HG02884 (cell line): ENCODE data around the gene COX20.
"Not testable (repeated sequence)": the region's sequence is repeated elsewhere in the genome, so short reads cannot be mapped to it uniquely, and the experiment has no call there.

Experiments used
- ATAC-seq: cut with Tn5 transposase; IDR thresholded peaks from one replicate; pipeline ENCODE4 v1.9.1; 2021; ENCODE audit warnings: mild to moderate bottlenecking, moderate library complexity; ENCODE audit not compliant: unreplicated experiment

Gene COX20

GRCh38 chr1:244821134-244821533 is 14.3 kb upstream of the COX20 start:
- ATAC-seq, result no peak

GRCh38 chr1:244822878-244823277 is 12.6 kb upstream of the COX20 start:
- ATAC-seq, result no peak

GRCh38 chr1:244826712-244827111 is 8.7 kb upstream of the COX20 start:
- no peak for ATAC-seq

- ATAC-seq, result no peak
These were observed 4.8 kb upstream of the COX20 start for GRCh38 chr1:244830639-244831038.

- ATAC-seq, result not testable (repeated sequence)
These were observed 2.2 kb upstream of the COX20 start for GRCh38 chr1:244833260-244833659.

- no peak for ATAC-seq
These were observed 1.5 kb upstream of the COX20 start for GRCh38 chr1:244833734-244834542.

- ATAC-seq, result peak; percentile 66
These were observed 749 bp upstream of the COX20 start for GRCh38 chr1:244834543-244835275.

GRCh38 chr1:244836135-244836521 is 670 bp downstream of the COX20 start:
- ATAC-seq, result no peak

- ATAC-seq, result no peak
These were observed 1.1 kb downstream of the COX20 start for GRCh38 chr1:244836584-244836983.

- ATAC-seq, result no peak
These were observed 2.3 kb downstream of the COX20 start for GRCh38 chr1:244837597-244838258.

GRCh38 chr1:244839656-244840055 is 4.2 kb downstream of the COX20 start:
- no peak for ATAC-seq

- ATAC-seq, result no peak
These were observed 4.8 kb downstream of the COX20 start for GRCh38 chr1:244840219-244840794.

- no peak for ATAC-seq
These were observed 5.9 kb downstream of the COX20 start for GRCh38 chr1:244841273-244841927.

GRCh38 chr1:244843148-244843978 is 7.9 kb downstream of the COX20 start:
- ATAC-seq, result no peak

- ATAC-seq, result no peak
These were observed 9.0 kb downstream of the COX20 start for GRCh38 chr1:244844155-244845121.

GRCh38 chr1:244846653-244847052 is 11.2 kb downstream of the COX20 start:
- ATAC-seq, result no peak

- no peak for ATAC-seq
These were observed 13.9 kb downstream of the COX20 start for GRCh38 chr1:244849189-244849866.
